ENCODE data around the gene CISD3.

CISD3 gene

DNA sequence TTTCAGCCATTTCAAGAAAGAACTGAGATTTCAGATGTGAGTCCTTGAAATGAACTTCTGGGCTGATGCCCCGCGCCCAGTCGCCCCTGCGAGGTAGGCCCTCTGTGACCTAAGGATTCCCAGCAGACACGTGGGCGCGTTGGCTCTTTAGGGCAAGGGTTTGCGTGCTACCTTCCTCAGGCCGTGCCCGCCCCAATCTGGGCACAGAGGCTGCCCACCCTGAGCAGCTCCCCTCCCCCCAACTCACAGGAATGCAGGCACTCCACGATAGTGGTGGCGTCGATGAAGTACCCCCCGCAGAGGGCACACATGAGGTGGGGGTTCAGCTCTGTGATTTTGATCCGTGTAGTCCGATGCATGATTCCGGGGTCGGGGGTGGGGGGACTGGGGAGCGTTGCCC, 9.9 kb downstream of the CISD3 start:
- H3K36me3 ChIP-seq (ENCODE audit: insufficient read depth, low read length), result no peaks in the 10 kb centered on the region; the same call in none of the 2 replicates
- no peaks in the 10 kb centered on the region for H3K9me3 ChIP-seq (ENCODE audit: control insufficient read depth, insufficient read depth, low read length)
- peaks cover 6% of the 10 kb centered on the region for H3K4me1 ChIP-seq (ENCODE audit: insufficient read depth, low read length)
- H3K9ac ChIP-seq (ENCODE audit: low read depth, low read length), result no peak overlapping the region

DNA sequence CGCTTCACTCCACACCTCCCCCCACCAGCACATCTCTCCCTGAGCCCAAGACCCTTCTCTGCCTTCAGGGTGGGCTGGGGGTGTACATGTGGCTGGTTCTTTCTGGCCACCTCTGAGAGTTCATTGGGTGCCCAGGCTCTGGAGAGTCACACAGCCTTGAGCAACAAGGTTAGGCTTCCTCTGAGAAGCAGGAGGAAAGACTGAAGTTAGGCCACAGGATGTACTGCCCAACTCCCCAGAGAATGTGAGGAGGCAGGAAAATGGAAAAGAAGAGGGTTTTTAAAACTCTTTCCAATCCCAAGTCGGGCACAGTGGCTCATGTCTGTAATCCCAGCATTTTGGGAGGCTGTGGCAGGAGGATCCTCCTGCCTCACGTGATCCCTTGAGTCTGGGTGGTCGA, 10.7 kb downstream of the CISD3 start:
- H3K9ac ChIP-seq (ENCODE audit: low read depth, low read length), result no peak overlapping the region
- H3K36me3 ChIP-seq (ENCODE audit: insufficient read depth, low read length), result no peaks in the 10 kb centered on the region; the same call in none of the 2 replicates
- no peaks in the 10 kb centered on the region for H3K9me3 ChIP-seq (ENCODE audit: control insufficient read depth, insufficient read depth, low read length)
- H3K4me1 ChIP-seq (ENCODE audit: insufficient read depth, low read length), result peaks cover 12% of the 10 kb centered on the region

DNA sequence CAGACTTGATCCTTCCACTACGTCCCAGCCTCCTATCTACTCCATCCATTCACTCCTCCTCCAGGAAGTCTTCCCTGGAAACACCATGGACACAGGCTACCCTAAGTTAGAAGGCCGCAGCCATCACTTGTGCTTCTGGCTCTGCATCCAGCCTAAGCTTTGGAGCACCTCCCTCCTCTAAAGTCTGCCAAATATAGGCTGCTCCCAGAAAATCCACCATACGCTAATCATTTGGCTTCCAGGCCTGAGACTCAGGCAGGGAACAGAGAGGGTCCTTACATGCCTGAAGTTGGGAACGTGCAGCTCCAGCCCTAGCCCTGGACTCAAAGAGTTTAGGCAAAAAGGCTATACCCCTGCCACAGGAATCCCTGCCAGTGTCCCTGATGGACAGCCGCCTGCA, 11.3 kb downstream of the CISD3 start:
- no peaks in the 10 kb centered on the region; the same call in none of the 2 replicates for H3K36me3 ChIP-seq (ENCODE audit: insufficient read depth, low read length)
- no peaks in the 10 kb centered on the region for H3K9me3 ChIP-seq (ENCODE audit: control insufficient read depth, insufficient read depth, low read length)
- H3K9ac ChIP-seq (ENCODE audit: low read depth, low read length), result no peak overlapping the region
- H3K4me1 ChIP-seq (ENCODE audit: insufficient read depth, low read length), result peaks cover 18% of the 10 kb centered on the region

DNA sequence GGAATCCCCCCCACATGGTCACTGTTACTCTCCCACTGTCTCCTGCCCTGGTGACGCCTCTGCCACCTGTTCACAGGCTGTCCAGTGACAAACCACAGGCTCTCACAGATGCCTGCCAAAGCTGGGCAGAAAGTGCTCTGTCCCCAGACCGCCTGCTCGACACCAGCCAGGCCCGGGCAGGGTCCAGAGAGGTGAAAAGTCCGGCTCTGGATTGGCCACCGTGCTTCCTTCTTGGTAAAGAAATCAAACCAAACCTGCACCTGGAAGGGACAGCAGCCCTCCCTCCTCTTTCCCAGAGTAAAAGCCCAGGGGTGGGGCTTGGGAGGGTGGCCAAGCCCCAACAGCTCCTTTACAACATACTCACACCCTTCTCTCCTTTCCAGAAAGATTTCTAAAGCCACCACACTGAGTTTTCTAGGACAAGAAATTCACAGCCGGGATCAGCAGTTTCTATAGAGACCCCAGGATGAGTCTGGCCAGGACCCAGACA, 11.8 kb downstream of the CISD3 start:
- H3K9ac ChIP-seq (ENCODE audit: low read depth, low read length), result no peak overlapping the region
- H3K36me3 ChIP-seq (ENCODE audit: insufficient read depth, low read length), result no peaks in the 10 kb centered on the region; the same call in none of the 2 replicates
- peaks cover 20% of the 10 kb centered on the region for H3K4me1 ChIP-seq (ENCODE audit: insufficient read depth, low read length)
- H3K9me3 ChIP-seq (ENCODE audit: control insufficient read depth, insufficient read depth, low read length), result no peaks in the 10 kb centered on the region

DNA sequence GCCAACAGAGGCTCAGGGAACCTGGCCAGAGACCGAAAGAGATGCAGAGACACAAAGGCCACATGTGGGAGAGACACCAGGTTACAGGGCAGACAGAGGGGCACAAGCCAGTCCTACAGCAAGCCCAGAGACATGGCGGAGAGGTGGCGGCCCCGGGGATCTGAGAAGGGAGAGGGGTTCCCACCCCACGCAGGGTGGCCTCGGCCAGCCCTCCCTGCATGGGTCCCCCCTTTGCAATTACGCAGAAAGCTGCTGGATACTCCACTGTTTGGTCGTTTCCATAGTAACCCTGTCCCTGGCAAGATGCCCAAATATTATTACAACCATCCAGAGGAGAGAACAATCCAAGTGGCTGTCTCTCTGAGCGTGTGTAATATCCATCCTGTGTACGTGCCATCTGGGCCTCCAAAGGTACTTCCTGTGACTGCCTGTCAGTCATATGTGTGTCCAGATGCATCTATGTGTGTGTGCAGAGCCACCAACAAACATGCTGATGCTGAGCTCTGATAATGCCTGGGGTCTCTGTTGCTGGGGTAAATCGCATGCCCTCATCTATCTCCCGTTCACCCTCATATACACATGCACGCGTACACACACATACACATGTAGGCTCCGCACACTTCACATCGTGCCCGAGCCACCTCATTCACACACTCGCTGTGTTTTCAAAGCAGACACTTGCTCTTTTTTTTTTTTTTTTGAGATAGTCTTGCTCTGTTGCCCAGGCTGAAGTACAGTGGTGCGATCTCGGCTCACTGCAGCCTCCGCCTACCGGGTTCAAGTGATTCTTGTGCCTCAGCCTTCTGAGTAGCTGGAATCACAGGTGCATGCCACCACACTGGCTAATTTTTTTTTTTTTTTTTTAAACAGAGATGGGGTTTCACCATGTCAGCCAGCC, 12.5 kb downstream of the CISD3 start:
- no peaks in the 10 kb centered on the region; the same call in none of the 2 replicates for H3K36me3 ChIP-seq (ENCODE audit: insufficient read depth, low read length)
- H3K9ac ChIP-seq (ENCODE audit: low read depth, low read length), result no peak overlapping the region
- peaks cover 20% of the 10 kb centered on the region for H3K4me1 ChIP-seq (ENCODE audit: insufficient read depth, low read length)
- no peaks in the 10 kb centered on the region for H3K9me3 ChIP-seq (ENCODE audit: control insufficient read depth, insufficient read depth, low read length)

DNA sequence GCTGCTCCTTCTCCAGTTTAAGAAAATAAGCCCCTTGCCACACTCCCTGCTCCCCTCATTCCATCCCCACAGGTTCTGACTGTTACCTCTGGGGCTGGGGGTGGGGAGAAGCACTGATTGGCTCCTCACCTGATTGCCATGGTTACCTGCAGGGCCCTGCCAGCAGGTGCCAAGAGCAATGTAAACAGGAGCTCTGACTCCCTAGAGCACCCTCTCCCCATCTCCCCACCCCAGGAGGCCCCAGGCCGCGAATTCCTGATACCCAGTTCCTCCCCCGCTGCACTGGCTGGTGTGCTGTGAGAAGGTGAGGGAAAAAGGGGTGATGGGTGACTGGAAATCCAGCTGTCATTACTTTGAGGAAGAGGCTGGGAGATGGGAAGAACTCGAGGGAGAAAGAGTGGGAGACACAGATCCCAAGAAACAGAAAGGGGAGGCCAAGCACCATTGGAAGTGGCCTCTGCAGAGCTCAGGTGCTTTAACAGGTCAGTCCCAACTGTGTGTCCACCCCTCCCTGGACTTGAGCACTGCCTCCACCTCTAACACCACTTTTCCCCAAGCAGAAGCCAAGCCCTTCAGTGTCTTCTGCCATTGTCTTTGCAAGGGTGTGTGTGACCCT, 13.5 kb downstream of the CISD3 start:
- Histone ChIP-seq H3K36me3 (ENCODE audit: insufficient read depth, low read length) (no peaks in the 10 kb centered on the region; the same call in 1 of the 2 replicates), H3K4me1 (ENCODE audit: insufficient read depth, low read length) (peaks cover 20% of the 10 kb centered on the region), H3K9me3 (ENCODE audit: control insufficient read depth, insufficient read depth, low read length) (no peaks in the 10 kb centered on the region), H3K9ac (ENCODE audit: low read depth, low read length) (no peak overlapping the region)

DNA sequence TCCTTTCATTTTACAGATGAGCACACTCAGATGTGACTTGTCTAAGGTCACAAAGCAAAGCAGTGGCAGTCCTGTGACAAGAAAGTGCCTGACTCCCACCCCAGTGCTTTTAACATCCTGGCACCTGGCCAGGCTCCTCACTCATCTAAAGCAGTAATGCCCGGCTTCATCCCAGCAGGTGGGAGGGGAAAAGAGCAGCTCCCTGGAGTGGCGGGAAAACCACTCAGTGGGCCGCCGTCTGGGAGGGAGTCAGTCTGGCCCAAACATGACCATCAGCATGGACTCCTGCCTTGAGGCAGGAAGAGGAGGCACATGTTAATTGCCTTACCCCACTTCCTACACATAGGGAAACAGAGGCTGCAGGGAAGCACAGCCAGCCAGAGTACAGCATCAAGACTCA, 15.4 kb downstream of the CISD3 start:
- Histone ChIP-seq H3K9ac (ENCODE audit: low read depth, low read length) (no peak overlapping the region; the same call in 1 of the 2 replicates), H3K4me1 (ENCODE audit: insufficient read depth, low read length) (peaks cover 20% of the 10 kb centered on the region), H3K36me3 (ENCODE audit: insufficient read depth, low read length) (no peaks in the 10 kb centered on the region), H3K9me3 (ENCODE audit: control insufficient read depth, insufficient read depth, low read length) (no peaks in the 10 kb centered on the region)

DNA sequence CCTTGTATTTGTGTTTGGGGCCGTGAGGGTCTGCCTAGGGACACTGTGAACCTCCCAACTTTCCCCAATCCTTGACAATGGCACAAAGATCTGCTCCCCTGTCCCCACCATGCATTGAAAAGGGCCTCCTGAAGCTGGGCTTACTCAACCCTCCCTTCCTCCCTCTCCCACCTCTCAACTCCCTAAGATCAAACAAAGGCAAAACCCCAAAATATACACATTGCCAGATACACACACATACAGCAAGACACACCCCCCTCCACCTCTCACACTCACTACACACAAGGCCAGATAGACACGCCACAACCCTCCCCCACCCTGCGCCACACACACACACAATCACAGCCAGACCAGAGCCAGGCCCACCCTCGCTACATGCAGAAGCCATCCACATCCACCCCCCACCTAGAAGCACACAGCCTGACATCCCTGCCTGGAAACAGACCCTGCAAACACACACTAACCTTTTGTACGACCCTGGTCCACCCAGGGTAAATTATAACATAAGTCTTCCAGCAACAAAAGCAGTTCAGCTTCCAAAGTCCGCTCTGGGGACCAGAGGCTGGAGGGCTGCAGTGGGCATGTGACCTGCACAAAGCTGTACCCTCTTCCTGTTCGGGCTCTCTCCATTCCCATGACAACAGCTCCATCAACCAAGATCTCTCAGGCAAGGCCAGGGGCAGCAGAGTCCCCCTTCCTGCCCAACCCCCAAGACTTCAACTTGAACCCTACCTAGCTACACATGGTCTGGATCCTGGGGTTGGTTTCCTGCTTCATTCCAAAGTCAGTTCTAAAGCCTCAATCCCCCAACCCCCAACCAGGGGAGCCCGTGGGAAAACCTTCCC, 16.1 kb downstream of the CISD3 start:
- Histone ChIP-seq H3K36me3 (ENCODE audit: insufficient read depth, low read length) (no peaks in the 10 kb centered on the region), H3K4me1 (ENCODE audit: insufficient read depth, low read length) (peaks cover 20% of the 10 kb centered on the region), H3K9ac (ENCODE audit: low read depth, low read length) (peak overlapping the region; percentile 88), H3K9me3 (ENCODE audit: control insufficient read depth, insufficient read depth, low read length) (no peaks in the 10 kb centered on the region)

DNA sequence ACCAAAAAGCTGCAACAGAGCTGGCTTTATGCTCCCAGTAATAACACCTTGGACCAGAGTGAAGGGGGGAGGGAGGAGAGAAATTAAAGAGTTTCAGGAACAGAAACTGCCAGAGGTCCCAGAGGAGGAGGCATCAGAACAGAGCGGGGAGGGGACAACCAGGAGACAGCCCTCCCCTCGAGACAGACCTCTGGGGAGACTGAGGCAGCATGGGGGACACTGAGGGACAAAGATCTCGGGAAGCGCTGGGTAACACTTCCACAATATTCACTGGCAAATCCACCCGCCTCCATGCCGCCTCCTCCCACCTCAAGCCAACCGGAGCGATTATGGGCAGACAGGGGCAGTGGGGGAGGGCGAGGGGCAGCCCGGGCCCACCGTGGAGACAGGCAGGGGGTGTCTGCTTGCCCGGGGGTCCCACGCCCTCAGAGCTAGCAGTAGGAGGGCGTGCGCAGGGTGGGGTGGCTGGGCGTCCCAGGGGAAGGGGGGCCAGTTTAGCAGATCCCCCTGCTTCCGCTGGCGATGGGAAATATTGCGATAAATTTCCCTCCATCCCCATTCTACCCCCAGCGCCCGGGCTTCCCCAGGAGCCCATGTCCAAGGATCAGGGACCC, 16.8 kb downstream of the CISD3 start:
- Histone ChIP-seq H3K9me3 (ENCODE audit: control insufficient read depth, insufficient read depth, low read length) (no peaks in the 10 kb centered on the region), H3K9ac (ENCODE audit: low read depth, low read length) (peak overlapping the region; percentile 88), H3K36me3 (ENCODE audit: insufficient read depth, low read length) (no peaks in the 10 kb centered on the region), H3K4me1 (ENCODE audit: insufficient read depth, low read length) (peaks cover 20% of the 10 kb centered on the region)

DNA sequence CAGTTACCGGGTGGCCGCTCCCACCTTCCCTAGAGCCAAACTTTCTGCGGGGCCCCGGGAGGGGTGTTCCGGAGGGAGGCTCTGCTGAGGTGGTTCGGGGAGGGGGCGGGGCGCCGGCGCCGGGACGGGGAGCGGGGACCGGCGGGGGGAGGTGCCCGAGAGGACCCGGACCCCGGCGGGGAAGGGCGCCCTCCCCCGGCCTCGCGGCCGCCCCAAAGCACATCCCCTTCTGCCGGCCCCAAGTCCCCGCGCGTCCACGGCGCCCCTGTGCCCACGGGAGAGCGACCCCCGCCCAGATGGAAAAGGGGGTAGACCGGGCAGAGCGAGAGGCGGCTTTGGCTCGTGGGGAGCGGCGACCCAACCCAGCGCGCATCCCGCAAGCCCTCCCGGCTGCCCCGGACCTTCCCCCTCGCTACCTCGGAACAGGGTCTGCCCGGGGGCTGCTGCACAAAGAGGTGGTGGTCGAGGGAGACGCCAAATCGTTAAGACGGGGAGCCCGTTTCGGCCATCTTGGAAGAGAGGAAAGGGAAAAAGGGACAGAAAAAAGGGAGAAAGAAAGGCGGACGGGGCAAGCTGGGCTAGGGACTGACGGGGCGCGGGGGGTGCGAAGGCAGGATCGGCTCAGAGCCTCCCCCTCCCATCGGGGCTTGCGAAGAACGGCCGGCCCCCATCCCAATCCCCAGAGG, 17.5 kb downstream of the CISD3 start:
- H3K4me1 ChIP-seq (ENCODE audit: insufficient read depth, low read length), result peaks cover 20% of the 10 kb centered on the region
- H3K9me3 ChIP-seq (ENCODE audit: control insufficient read depth, insufficient read depth, low read length), result no peaks in the 10 kb centered on the region
- peak overlapping the region; percentile 88 for H3K9ac ChIP-seq (ENCODE audit: low read depth, low read length)
- no peaks in the 10 kb centered on the region for H3K36me3 ChIP-seq (ENCODE audit: insufficient read depth, low read length)

DNA sequence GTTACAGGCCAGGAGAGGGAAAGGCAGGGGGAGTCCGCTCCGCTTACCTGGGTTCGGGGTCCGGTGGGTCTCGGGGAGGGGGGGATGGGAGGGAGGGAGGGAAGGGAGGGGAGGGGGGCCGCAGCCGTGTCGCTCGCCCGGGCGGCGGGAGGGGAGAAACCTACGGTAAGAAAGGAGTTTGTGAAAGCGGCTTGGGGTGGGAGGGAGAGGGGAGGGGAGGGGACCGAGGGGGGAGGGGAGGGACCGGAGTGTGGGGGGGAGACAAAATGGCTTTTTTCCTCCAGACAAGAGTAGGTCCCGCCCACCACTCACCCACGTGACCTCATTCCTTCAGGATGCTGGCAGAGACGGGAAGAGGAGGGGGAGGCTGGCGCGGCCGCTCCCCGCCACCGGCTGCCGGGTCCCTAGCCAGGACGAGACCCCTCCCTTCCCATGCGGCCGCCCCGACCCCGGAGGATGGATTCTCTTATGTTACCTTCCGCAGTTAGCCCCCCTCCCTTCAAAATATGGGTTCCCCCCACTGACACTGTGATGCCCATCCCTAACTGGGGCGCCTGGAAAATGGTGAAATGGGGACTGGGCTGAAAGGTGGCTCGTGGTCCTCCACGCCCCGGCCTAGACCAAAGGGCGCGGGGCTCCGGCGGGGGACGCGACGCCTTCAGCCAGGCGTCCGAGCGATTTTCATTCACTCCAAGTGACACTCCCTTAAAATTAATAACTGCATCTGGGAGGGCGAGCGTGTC, 18.2 kb downstream of the CISD3 start, which contains the start of gene PCGF2:
Gene PCGF2, minus strand, starts transcription at position 188 of the 743 bp plus-strand sequence. CDS start 7,934 bp downstream, outside the sequence.
- Histone ChIP-seq H3K36me3 (ENCODE audit: insufficient read depth, low read length) (no peaks in the 10 kb centered on the region), H3K9ac (ENCODE audit: low read depth, low read length) (peak within 1 kb of the TSS; percentile 88), H3K9me3 (ENCODE audit: control insufficient read depth, insufficient read depth, low read length) (no peaks in the 10 kb centered on the region), H3K4me1 (ENCODE audit: insufficient read depth, low read length) (peaks cover 20% of the 10 kb centered on the region)

DNA sequence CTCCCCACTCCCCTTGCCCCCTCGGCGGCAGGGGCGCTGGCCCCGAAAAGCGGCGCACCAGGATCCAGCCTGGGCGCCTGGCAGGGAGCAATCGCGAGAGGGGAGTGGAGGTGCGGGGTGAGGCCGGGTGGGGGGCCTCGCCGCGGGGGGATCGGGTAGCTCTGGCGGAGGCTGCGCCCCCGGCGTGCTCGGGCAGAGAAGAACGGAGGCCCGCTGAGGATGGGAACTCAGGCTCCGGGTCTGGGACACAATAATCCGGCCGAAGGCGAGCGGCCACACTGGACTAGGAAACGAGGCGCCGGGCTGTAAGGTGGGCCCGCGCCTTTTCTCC, 18.7 kb downstream of the CISD3 start:
- Histone ChIP-seq H3K36me3 (ENCODE audit: insufficient read depth, low read length) (peaks cover 3% of the 10 kb centered on the region; the same call in 1 of the 2 replicates), H3K9ac (ENCODE audit: low read depth, low read length) (peak overlapping the region; percentile 69), H3K9me3 (ENCODE audit: control insufficient read depth, insufficient read depth, low read length) (no peaks in the 10 kb centered on the region), H3K4me1 (ENCODE audit: insufficient read depth, low read length) (peaks cover 16% of the 10 kb centered on the region)

Data from ES-I3 (cell line).